HG02970 (cell line): ENCODE measurements around the gene MOCOS.
"Not testable (repeated sequence)": the region's sequence is repeated elsewhere in the genome, so short reads cannot be mapped to it uniquely, and the experiment has no call there.

Experiments used
- ATAC-seq: cut with Tn5 transposase; IDR thresholded peaks from one replicate; pipeline ENCODE4 v1.9.1; 2021; ENCODE audit warnings: mild to moderate bottlenecking, moderate library complexity, moderate number of reproducible peaks; ENCODE audit not compliant: unreplicated experiment, low FRiP score

MOCOS gene

DNA sequence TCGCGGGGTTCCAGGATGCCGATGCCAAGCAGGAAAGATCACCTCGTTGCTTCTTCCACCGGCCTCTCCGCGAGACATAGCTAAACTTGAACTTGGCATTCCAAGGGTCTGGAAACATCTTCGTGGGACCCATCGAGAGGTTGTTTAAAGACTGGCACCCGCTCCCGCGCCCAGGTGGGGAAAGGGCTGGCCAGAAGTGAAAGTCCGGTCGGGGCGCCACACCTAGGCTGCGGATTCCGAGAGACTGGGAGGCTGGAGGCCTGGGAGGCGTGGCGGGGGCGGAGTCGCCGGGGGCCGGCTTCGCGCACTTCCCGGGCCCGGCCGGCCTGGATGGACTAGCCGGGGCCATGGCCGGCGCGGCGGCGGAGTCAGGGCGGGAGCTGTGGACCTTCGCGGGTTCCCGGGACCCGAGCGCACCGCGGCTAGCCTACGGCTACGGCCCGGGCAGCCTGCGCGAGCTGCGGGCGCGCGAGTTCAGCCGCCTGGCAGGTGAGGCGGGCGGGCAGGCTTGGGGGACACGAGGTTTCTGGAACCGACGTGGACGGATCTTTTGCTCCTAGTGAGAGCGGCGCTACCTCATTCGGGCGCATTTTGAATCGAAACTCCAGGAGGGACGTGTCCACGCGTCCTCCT is at the start of gene MOCOS:
Gene MOCOS, plus strand, starts transcription at position 305 of the 633 bp plus-strand sequence. Its CDS starts 43 bp downstream, at position 348.
- no peak for ATAC-seq

GRCh38 chr18:36139245-36139644 is 48.1 kb upstream of the MOCOS start:
- ATAC-seq: no peak

GRCh38 chr18:36141576-36141975 is 45.7 kb upstream of the MOCOS start:
- ATAC-seq: no peak

DNA sequence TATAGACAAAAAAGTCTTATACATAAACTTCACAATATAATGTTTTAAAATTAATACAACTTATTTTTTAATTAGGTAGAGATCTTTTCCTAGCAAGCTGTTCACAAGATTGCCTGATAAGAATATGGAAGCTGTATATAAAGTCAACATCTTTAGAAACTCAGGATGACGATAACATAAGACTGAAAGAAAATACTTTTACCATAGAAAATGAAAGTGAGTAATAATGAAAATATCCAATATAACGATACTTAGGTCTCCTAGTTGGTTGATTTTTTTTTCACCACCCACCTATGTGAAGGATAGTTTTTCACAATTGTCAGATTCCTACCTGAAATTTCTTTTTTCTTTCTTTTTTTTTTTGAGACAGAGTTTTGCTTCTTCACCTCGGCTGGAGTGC is 44.5 kb upstream of the MOCOS start:
- ATAC-seq: no peak

DNA sequence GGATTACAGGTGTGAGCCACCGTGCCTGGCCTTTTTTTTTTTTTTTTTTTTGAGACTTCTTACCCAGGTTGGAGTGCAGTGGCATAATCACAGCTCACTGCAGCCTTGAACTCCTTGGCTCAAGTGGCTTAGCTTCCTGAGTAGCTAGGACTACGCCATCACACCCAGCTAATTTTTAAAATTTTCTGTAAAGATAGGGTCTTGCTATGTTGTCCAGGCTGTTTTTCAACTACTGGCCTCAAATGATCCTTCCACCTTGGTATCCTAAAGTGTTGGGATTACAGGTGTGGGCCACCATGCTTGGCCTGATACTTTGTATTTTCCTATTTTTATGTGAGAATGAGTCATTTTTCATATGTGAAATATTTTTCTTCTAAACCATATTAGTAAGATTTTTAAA is 43.9 kb upstream of the MOCOS start:
- ATAC-seq: no peak

DNA sequence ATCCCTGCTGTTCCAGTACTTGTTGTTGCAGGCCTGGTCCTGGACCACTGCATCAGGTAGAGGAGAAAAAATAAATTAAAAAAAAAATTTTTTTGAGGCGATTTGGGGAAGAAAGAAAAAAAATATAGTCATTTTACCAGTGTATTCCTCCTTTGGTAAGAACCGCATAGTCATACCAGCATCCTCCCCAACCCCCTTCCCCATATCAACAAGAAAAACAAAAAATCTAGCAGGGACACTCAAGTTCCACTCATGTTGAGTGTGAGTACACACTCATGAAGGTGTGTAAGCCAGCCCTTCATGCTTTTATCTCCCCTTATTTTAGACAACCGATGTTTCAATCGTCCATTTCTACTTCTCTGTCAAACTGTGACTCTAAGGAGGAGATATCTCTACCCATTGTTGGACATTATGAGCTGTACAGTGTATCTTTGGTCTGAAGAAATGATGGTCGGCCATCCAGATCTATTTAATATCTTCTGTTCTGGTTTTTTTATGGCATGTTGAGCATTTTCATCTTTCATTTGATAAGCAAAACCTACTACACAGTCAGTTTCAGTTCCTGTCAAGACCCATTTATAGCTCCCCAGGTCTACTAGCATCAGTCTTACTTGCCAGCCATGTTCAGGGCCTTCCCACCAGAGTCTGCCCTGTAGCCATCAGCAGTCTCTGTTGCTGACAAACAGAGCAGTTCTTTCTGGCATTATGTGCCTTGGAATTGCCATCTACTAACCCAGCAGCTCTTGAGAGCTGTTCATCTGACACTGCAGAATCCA is 37.6 kb upstream of the MOCOS start:
- ATAC-seq: peak; percentile 58

GRCh38 chr18:36152781-36153180 is 34.5 kb upstream of the MOCOS start:
- ATAC-seq: no peak

DNA sequence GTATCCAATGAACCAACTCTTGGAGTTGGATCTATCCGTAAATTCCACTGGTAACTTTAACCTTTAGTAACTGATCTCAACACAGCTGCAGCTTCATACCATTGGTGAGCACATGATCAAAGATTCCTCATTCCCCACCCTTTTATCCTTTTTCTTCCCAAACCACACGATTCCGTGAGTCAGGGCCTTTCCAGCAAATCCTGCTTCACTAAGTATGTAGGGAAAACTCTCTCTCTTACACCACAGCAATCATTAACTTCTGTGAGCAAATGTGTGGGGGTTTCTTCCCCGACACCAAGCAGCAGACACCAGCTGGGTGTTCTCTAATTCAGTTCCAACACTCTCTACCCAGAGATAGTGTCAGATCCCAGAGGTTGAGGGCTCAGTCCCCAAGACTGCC is 34.1 kb upstream of the MOCOS start:
- no peak for ATAC-seq

GRCh38 chr18:36153771-36154170 is 33.5 kb upstream of the MOCOS start:
- ATAC-seq: no peak

DNA sequence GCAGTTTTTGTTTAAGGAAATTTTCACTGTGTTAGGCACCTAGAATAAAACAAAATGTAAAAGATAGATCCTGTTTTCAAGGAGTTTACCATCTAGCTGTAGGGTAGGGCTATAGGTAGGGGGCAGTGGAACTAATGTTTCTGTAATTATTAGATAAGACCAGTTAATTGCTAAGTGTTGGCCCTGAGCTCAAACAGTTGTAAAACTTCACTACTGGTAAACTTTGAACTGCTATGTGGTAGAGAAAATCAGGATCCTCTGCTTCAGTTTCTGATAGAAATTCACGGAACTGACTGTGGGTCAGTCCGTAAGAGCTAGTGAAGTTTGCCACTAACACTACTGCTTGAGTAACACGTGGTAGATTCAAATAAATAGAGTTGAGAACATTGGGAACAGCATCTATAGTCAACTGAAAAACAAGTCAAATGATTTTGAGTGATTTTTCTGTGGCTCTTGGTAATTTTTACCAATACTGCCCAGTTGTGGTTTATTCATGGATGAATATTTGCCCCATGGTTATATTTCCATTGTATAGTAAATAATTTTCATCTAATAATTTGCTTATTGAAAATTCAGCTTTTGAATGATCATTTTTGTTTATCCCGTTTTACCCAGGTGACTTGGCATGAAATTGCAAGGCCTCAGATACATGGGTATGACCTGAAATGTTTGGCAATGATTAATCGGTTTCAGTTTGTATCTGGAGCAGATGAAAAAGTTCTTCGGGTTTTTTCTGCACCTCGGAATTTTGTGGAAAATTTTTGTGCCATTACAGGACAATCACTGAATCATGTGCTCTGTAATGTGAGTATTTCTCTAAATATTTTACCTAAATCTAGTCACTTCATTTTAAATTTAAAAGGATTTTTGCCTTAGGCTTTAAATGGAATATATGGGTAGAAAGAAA is 31.2 kb upstream of the MOCOS start:
- ATAC-seq: no peak

DNA sequence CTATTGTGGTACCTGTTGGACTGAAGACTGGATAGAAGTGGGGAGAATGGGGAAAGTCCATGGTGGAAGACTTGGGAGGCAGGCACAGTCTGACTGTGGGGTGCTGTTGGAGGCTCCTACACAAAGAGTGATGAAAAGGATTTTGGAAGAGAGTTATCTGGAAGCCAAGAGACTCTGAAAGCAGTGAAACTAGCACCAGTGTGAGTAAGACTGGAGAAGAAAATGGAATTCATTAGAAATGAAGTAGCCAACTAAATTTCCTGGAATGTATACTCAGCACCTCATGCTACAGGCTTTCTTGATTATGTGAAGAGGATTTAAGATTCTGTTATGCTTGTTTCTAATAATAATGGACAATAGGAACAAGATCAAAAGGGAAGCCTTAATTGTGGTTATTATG is 29.9 kb upstream of the MOCOS start:
- ATAC-seq: no peak

- no peak for ATAC-seq
These were observed 28.9 kb upstream of the MOCOS start for GRCh38 chr18:36158266-36158867.

DNA sequence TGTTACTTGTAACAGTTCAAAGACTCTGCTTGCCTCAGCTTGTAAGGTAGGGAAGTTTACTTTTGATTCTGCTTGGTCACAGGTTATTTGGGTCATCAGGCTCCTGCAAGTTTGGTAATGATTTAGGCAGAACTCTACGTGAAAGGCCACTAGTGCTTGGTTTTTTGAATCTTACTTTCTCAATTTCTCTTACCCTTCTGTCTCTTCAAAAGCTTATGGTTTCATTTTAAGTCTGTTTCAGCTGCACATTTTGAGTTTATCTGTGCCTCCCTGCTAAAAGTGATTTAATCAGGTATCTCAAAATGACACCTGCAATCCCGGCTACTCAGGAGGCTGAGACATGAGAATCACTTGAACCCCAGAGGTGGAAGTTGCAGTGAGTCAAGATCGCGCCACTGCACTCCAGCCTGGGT is 26.3 kb upstream of the MOCOS start:
- ATAC-seq: no peak

GRCh38 chr18:36162981-36163380 is 24.3 kb upstream of the MOCOS start:
- ATAC-seq: no peak

DNA sequence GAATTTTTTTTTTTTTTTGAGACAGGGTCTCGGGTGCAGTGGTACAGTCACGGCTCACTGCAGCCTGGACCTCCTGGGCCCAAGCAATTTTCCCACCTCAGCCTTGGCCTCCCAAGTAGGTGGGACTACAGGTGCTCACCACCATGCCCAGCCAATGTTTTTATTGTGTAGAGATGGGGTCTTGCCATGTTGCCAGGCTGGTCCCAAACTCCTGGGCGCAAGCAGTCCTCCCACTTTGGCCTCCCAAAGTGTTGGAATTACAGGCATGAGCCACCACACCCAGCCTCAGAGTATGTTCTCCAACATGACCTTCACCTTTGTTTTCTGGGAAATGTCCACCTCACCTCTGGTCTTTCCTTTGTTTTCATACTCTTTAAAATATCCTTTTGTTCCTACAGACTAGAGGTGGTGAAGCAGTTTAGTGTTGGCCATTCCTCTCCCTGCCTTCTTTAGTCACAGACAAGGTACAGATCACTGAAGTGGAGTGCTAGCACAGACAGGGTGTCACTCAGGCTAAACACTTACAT is 19.5 kb upstream of the MOCOS start:
- no peak for ATAC-seq

GRCh38 chr18:36168296-36168695 is 19.0 kb upstream of the MOCOS start:
- not testable (repeated sequence) for ATAC-seq

- ATAC-seq: no peak
These were observed 17.4 kb upstream of the MOCOS start for GRCh38 chr18:36169938-36170337.

DNA sequence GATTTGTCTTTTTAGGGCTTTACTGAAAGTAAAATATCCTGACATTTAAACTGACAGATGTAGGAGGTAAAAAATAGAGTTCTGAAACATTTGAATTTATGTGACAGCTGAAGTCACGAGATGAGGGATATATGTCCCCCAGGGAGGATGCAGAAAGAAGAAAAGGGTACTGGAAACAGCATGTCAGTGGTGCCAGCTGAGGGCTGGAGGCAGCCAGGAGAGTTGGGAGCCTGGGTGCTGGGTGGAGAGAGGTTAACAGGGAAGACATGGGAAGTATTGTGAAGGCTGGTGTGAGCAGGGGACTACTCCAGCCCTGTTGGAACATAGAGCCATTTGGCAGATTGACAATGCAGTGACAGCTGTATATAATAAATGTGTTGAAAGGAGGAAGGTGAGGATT is 11.8 kb upstream of the MOCOS start:
- no peak for ATAC-seq

DNA sequence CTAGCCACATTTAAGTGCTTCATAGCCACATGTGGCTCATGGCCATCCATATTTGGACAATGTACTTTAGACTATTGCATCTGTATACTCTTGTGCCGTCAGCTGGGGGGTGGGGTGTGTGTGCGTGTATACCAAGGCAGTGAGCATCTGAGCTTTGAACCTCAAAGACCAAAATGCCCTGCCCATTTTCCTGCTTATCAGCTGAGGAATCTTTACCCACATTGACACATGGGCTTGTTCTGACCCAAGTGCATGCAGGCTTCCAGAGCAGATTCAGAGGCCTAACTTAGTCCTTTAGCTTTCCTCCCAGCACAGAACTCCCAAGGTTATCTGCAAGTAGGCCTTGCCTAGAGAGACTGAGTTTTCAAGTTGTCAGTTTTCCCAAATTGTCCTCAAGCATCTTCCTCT is 11.1 kb upstream of the MOCOS start:
- ATAC-seq: no peak

GRCh38 chr18:36176711-36177110 is 10.6 kb upstream of the MOCOS start:
- ATAC-seq: no peak
